ENCODE measurements around the gene KIF2C. TPM values are rescaled to one million over a fixed set of nuclear protein-coding genes. Genes with fewer than 3 reads are reported as not detected.

Gene KIF2C
- total and polyA plus RNA-seq, 2 experiments from 2014 or later: 5.8 to 6.7 TPM

GRCh38 chr1:44694863-44695478, 44.7 kb upstream of the KIF2C start:
- H3K36me3 ChIP-seq (replicated peaks; ENCODE audit: insufficient read depth, low read depth): no peaks in the 10 kb centered on the region
- no peak for DNase-seq (ENCODE audit: low spot score)
- H3K4me3 ChIP-seq: no peak overlapping the region
- no peaks in the 10 kb centered on the region for H3K4me1 ChIP-seq (ENCODE audit: insufficient read depth)
- no peak overlapping the region for H3K27ac ChIP-seq
- no peaks in the 10 kb centered on the region for H3K27me3 ChIP-seq
- no peaks in the 10 kb centered on the region for H3K9me3 ChIP-seq (ENCODE audit: low read depth)
- no peak overlapping the region for H2AFZ ChIP-seq
- no peaks in the 10 kb centered on the region for H3K79me2 ChIP-seq
- TF ChIP-seq EZH2 (IDR thresholded peaks at IDR 0.05; ENCODE audit: borderline replicate concordance) (no peak), CTCF (IDR thresholded peaks at IDR 0.05; ENCODE audit: poor library complexity) (no peak), EZH2phosphoT487 (IDR thresholded peaks at IDR 0.05; ENCODE audit: low read depth, severe bottlenecking, unreplicated experiment) (no peak)
- 91% methylated on average over 7 of the region's 7 CpGs for WGBS (ENCODE audit: low lambda C conversion rate, missing lambda C conversion rate)
- no peak overlapping the region for H3K4me2 ChIP-seq
- no peaks in the 10 kb centered on the region for H3K9me2 ChIP-seq (replicated peaks; ENCODE audit: insufficient read depth)
- no peaks in the 10 kb centered on the region for H4K20me1 ChIP-seq (ENCODE audit: insufficient read depth, poor library complexity, severe bottlenecking)

GRCh38 chr1:44695671-44696070, 44.0 kb upstream of the KIF2C start:
- TF ChIP-seq EZH2phosphoT487 (IDR thresholded peaks at IDR 0.05; ENCODE audit: low read depth, severe bottlenecking, unreplicated experiment): no peak
- TF ChIP-seq EZH2 (IDR thresholded peaks at IDR 0.05; ENCODE audit: borderline replicate concordance): no peak
- no peak for TF ChIP-seq CTCF (IDR thresholded peaks at IDR 0.05; ENCODE audit: poor library complexity)
- H3K27ac ChIP-seq: no peak overlapping the region
- H2AFZ ChIP-seq: no peak overlapping the region
- no peaks in the 10 kb centered on the region for H3K9me2 ChIP-seq (replicated peaks; ENCODE audit: insufficient read depth)
- no peaks in the 10 kb centered on the region for H3K79me2 ChIP-seq
- no peak for DNase-seq (ENCODE audit: low spot score)
- H3K27me3 ChIP-seq: no peaks in the 10 kb centered on the region
- no peak overlapping the region for H3K4me2 ChIP-seq
- 95% methylated on average over 4 of the region's 4 CpGs for WGBS (ENCODE audit: low lambda C conversion rate, missing lambda C conversion rate)
- H3K9me3 ChIP-seq (ENCODE audit: low read depth): no peaks in the 10 kb centered on the region
- H3K4me1 ChIP-seq (ENCODE audit: insufficient read depth): peaks cover under 1% of the 10 kb centered on the region
- H4K20me1 ChIP-seq (ENCODE audit: insufficient read depth, poor library complexity, severe bottlenecking): no peaks in the 10 kb centered on the region
- no peak overlapping the region for H3K4me3 ChIP-seq
- no peaks in the 10 kb centered on the region for H3K36me3 ChIP-seq (replicated peaks; ENCODE audit: insufficient read depth, low read depth)

- Histone ChIP-seq H3K27me3 (no peaks in the 10 kb centered on the region), H3K79me2 (no peaks in the 10 kb centered on the region), H3K4me2 (no peak overlapping the region), H3K9me2 (replicated peaks; ENCODE audit: insufficient read depth) (no peaks in the 10 kb centered on the region), H3K4me3 (no peak overlapping the region), H4K20me1 (ENCODE audit: insufficient read depth, poor library complexity, severe bottlenecking) (no peaks in the 10 kb centered on the region), H2AFZ (no peak overlapping the region), H3K9me3 (ENCODE audit: low read depth) (no peaks in the 10 kb centered on the region), H3K36me3 (replicated peaks; ENCODE audit: insufficient read depth, low read depth) (no peaks in the 10 kb centered on the region), H3K27ac (no peak overlapping the region), H3K4me1 (ENCODE audit: insufficient read depth) (peaks cover 4% of the 10 kb centered on the region)
- 83% methylated on average over 3 of the region's 3 CpGs for WGBS (ENCODE audit: low lambda C conversion rate, missing lambda C conversion rate)
- TF ChIP-seq EZH2 (IDR thresholded peaks at IDR 0.05; ENCODE audit: borderline replicate concordance): no peak
- TF ChIP-seq CTCF (IDR thresholded peaks at IDR 0.05; ENCODE audit: poor library complexity): no peak
- no peak for TF ChIP-seq EZH2phosphoT487 (IDR thresholded peaks at IDR 0.05; ENCODE audit: low read depth, severe bottlenecking, unreplicated experiment)
- no peak for DNase-seq (ENCODE audit: low spot score)
Measured at GRCh38 chr1:44696101-44696500, 43.5 kb upstream of the KIF2C start.

Measured in hepatocyte (in vitro differentiated cells).